Peyer's patch (tissue), 4 donors: ENCODE measurements around the gene HSD11B2.

Experiments used
- CTCF ChIP-seq, 6 experiments: fragments of 450-650 bp in 4 of 6; fragments of 200-600 bp in 2 of 6; sonication (generic) in 1 of 6; IDR thresholded peaks; one replicate each; pipeline ENCODE4 v1.5.1; 2017 to 2019; ENCODE audit warnings: antibody characterized with exemption in 6 of 6, mild to moderate bottlenecking in 3 of 6, moderate library complexity in 1 of 6
- POLR2A ChIP-seq, 2 donors: fragments of 450-650 bp; IDR thresholded peaks; one replicate each; pipeline ENCODE4 v1.5.1; 2017; ENCODE audit warnings: antibody characterized with exemption in 2 of 2, mild to moderate bottlenecking in 2 of 2, moderate library complexity in 2 of 2

GRCh38 chr16:67449739-67450138 lies 18.8 kb downstream of the HSD11B2 start:
- TF ChIP-seq CTCF (IDR thresholded peaks at IDR 0.05) (no peak), POLR2A (IDR thresholded peaks at IDR 0.05) (no peak)
